HG02943 (cell line): ENCODE results near the gene TMEM232.
"Not testable (repeated sequence)": the region's sequence is repeated elsewhere in the genome, so short reads cannot be mapped to it uniquely, and the experiment has no call there.

Source experiments
- ATAC-seq: cut with Tn5 transposase; IDR thresholded peaks from one replicate; pipeline ENCODE4 v1.9.1; 2021; ENCODE audit warnings: mild to moderate bottlenecking, low read depth, moderate library complexity; ENCODE audit not compliant: unreplicated experiment

TMEM232 gene

GRCh38 chr5:110536120-110537115, 190.1 kb downstream of the TMEM232 start:
- ATAC-seq = no peak

- ATAC-seq = not testable (repeated sequence)
Observed at GRCh38 chr5:110535146-110535545, 191.3 kb downstream of the TMEM232 start.

GRCh38 chr5:110525762-110526161, 200.7 kb downstream of the TMEM232 start:
- ATAC-seq = no peak

GRCh38 chr5:110517396-110517795, 209.1 kb downstream of the TMEM232 start:
- ATAC-seq = no peak

GRCh38 chr5:110514030-110514429, 212.4 kb downstream of the TMEM232 start:
- no peak for ATAC-seq

- no peak for ATAC-seq
Observed at GRCh38 chr5:110512266-110512665, 214.2 kb downstream of the TMEM232 start.

GRCh38 chr5:110510146-110510545, 216.3 kb downstream of the TMEM232 start:
- ATAC-seq = no peak

- no peak for ATAC-seq
Observed at GRCh38 chr5:110507972-110508371, 218.5 kb downstream of the TMEM232 start.

- ATAC-seq = no peak
Observed at GRCh38 chr5:110506378-110506777, 220.1 kb downstream of the TMEM232 start.

GRCh38 chr5:110496276-110496675, 230.2 kb downstream of the TMEM232 start:
- no peak for ATAC-seq

GRCh38 chr5:110492446-110492845, 234.0 kb downstream of the TMEM232 start:
- no peak for ATAC-seq

GRCh38 chr5:110478895-110479294, 247.6 kb downstream of the TMEM232 start:
- no peak for ATAC-seq

- no peak for ATAC-seq
Observed at GRCh38 chr5:110477911-110478310, 248.6 kb downstream of the TMEM232 start.

- no peak for ATAC-seq
Observed at GRCh38 chr5:110476164-110476563, 250.3 kb downstream of the TMEM232 start.

GRCh38 chr5:110475529-110475928, 250.9 kb downstream of the TMEM232 start:
- no peak for ATAC-seq

GRCh38 chr5:110469486-110469885, 257.0 kb downstream of the TMEM232 start:
- ATAC-seq = no peak

GRCh38 chr5:110463106-110463505, 263.4 kb downstream of the TMEM232 start:
- no peak for ATAC-seq

- ATAC-seq = no peak
Observed at GRCh38 chr5:110460837-110461236, 265.6 kb downstream of the TMEM232 start.

- ATAC-seq = no peak
Observed at GRCh38 chr5:110458313-110458712, 268.2 kb downstream of the TMEM232 start.

- ATAC-seq = no peak
Observed at GRCh38 chr5:110442856-110443255, 283.6 kb downstream of the TMEM232 start.

- ATAC-seq = no peak
Observed at GRCh38 chr5:110441035-110441434, 285.4 kb downstream of the TMEM232 start.

- no peak for ATAC-seq
Observed at GRCh38 chr5:110440058-110440457, 286.4 kb downstream of the TMEM232 start.
